GM18909 (cell line): ENCODE data around the gene TRAPPC3L.

ENCODE experiments used
- ATAC-seq: cut with Tn5 transposase; IDR thresholded peaks from one replicate; pipeline ENCODE4 v1.9.1; 2021; ENCODE audit warnings: mild to moderate bottlenecking; ENCODE audit not compliant: unreplicated experiment, poor library complexity

The TRAPPC3L gene

GRCh38 chr6:116471531-116471930 is 74.0 kb downstream of the TRAPPC3L start:
- ATAC-seq, result no peak

DNA sequence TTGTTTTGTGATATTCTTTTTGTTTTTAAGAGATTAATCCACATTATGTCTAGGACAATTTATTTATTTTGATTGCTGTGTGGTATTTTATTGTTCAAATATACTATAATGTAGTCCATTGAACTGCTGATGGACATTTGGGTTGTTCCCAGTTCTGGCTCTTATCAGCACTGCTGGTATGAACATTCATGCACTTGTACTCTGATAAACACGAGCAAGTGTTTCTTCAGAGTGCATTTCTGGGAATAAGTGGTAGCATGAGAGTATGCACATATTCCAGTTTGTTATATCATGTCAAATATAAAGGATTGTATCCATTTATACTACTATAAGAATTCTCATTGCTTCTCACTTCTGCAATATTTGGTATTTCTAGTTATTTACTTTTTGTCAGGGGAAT is 77.2 kb downstream of the TRAPPC3L start:
- no peak for ATAC-seq

GRCh38 chr6:116467514-116467913 is 78.0 kb downstream of the TRAPPC3L start:
- no peak for ATAC-seq

DNA sequence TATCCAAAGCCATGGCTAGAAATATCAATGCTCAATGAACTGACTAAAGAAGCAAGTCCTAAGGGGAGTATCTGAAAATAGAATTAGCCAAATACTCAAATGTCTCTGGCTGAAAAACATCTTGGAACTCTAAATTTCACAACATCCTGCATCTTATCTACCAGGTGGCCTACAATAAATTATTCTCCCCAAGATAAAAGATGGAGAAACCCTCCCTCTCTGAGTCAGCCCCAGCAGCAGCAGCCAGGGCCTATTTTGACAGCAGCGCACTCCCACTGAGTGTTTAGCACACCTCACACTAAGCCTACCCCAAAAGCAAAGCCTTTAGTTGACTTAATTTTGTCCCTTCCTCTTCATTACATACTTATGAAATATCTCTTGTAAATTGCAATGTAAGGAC is 78.4 kb downstream of the TRAPPC3L start:
- no peak for ATAC-seq

GRCh38 chr6:116465246-116465645 is 80.2 kb downstream of the TRAPPC3L start:
- no peak for ATAC-seq

- no peak for ATAC-seq
Measured at GRCh38 chr6:116463301-116463700, 82.2 kb downstream of the TRAPPC3L start.

DNA sequence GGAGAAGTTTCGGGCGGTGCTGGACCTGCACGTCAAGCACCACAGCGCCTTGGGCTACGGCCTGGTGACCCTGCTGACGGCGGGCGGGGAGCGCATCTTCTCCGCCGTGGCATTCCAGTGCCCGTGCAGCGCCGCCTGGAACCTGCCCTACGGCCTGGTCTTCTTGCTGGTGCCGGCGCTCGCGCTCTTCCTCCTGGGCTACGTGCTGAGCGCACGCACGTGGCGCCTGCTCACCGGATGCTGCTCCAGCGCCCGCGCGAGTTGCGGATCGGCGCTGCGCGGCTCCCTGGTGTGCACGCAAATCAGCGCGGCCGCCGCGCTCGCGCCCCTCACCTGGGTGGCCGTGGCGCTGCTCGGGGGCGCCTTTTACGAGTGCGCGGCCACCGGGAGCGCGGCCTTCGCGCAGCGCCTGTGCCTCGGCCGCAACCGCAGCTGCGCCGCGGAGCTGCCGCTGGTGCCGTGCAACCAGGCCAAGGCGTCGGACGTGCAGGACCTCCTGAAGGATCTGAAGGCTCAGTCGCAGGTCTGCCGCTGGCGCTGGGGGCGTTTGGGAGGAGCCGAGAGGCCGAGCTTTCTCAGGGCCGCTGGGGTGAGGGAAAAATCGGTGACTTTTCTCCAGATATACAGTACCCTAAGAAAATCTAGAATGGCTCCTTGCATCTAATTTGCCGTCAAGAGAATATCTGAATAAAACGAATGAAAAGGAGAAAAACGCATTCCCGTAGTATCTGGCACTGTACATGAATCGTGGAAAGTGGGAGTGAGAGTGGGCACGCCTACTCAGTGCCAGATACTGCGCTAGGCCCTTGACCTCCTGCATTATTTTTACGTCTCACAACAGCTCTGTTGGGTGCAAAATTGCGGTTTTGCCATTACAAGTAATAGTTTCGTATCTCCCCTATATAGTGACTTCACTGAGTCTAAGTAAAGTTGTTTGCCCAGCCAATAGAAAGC is 83.3 kb downstream of the TRAPPC3L start:
- ATAC-seq, result peak; percentile 88

- ATAC-seq, result peak; percentile 6
Measured at GRCh38 chr6:116461331-116461931, 84.1 kb downstream of the TRAPPC3L start, which contains the start of gene CALHM6. CALHM6 (plus strand) TSS chr6:116461375; CDS start chr6:116461930, 555 bp downstream.

GRCh38 chr6:116459927-116460326 is 85.6 kb downstream of the TRAPPC3L start:
- ATAC-seq, result no peak

- no peak for ATAC-seq
Measured at GRCh38 chr6:116458264-116458663, 87.2 kb downstream of the TRAPPC3L start.

GRCh38 chr6:116456927-116457326 is 88.6 kb downstream of the TRAPPC3L start:
- ATAC-seq, result no peak

DNA sequence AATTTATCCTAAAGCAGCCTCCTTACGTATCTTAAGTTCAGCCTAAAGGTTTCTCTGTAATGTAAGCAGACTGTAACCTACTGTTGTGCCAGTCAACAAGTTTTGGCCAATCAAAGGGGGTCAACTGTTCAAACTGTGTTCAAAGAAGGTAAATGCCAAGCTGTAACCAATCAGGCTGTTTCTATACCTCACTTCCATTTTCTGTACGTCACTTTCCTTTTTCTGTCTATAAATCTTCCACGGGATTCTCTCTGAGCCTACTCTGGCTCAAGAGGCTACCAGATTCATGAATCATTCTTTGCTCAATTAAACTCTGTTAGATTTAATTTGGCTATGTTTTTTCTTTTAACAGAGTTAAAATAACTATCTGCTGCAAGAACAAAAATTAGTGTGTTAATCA is 89.4 kb downstream of the TRAPPC3L start:
- ATAC-seq, result no peak

- ATAC-seq, result no peak
Measured at GRCh38 chr6:116452531-116452930, 93.0 kb downstream of the TRAPPC3L start.

- no peak for ATAC-seq
Measured at GRCh38 chr6:116451916-116452315, 93.6 kb downstream of the TRAPPC3L start.

DNA sequence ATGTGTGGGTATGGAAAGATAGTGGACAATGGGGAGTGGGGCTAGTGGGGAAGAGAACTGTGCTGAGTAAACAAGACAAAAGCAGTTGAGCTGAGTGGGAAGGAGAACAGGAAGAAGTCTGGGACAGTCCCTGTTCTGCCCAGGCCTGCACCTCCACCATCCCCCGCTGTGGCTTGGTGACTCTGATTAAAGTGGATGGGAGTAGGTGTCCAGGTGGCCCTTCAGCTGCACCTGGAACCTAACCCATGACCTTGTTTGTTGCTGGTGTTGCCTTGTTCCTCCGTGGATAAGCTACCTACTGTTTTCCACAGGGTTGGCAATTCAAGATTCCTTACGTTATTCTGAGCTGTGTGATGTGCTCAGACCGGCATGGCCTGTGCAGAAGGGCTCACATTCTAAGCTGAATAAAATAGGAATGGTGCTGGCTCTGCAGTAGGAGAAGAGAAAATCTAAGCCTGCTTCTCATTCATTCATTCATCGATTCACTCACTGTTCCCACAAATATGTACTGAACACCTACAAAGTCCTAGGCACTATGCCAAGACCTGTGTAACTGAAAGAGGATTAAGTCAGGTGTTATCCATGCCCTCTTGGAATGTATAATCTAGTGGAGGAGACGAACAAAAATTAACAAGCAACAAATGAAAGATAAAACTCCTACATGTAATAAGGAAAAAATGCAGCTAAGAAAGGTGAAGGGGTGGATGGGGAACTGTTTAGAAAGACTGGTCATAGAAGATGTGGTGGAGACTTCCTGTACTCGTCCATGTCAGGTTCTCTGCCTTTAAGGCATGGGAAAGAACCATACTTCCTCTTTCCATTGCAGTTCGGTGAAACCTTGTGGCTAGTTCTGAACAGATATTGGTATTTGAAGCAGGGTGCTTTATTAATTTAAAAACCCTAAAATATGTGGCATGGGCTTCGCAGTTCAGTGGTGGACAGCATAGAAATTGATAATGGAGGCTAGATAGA is 94.4 kb downstream of the TRAPPC3L start:
- peak; percentile 92 for ATAC-seq

GRCh38 chr6:116450185-116450710 is 95.2 kb downstream of the TRAPPC3L start:
- ATAC-seq, result no peak

DNA sequence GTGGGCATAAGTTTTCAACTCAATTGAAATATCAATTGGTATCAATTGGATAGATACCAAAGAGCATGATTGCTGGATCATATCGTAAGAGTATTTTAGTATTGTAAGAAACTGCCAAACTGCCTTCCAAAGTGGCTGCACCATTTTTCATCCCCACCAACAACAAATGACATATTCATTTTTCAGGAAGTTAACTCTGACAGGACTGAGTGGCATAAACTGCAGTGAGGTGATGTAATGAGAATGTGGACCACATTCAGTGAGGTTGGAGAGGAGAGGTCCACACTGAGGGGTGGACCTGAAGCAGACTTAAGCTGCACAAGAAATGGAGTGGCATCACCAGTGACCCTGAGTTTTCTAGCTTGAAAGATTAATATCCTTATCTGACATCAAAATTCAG is 95.9 kb downstream of the TRAPPC3L start:
- no peak for ATAC-seq

GRCh38 chr6:116447496-116448011 is 97.9 kb downstream of the TRAPPC3L start:
- ATAC-seq, result no peak

- no peak for ATAC-seq
Measured at GRCh38 chr6:116447052-116447451, 98.4 kb downstream of the TRAPPC3L start.

DNA sequence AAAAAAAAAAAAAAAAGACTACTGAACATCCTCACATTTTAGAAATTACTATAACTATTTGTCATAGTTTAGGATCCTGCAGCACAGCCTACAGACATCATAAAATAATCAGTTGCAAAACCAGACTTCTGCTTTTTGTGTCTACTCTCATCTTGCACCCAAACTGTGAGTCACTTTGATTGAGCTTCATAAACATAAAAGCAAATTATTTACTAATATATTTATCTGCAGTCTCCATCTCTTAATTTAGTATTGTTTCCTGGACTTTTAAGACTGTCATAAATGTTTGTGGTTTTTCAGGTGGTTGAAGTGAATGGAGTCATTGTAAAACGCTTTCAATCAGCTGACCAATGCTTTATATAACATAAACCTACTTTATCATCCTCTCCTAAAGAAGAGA is 99.1 kb downstream of the TRAPPC3L start:
- no peak for ATAC-seq
